Esophagus squamous epithelium (tissue), 5 donors: ENCODE measurements around the gene ZNF398. TPM values are rescaled to one million over a fixed set of nuclear protein-coding genes. Genes with fewer than 3 reads are reported as not detected.

Experiments used
- DNase-seq: peaks from one replicate; lab custom pipeline; 2025; lab: John Stamatoyannopoulos, UW
- H3K27ac ChIP-seq, 4 donors: fragments of 200-600 bp; sonication (generic); one replicate each; pipeline ENCODE4 v1.5.1; 2016 to 2019; ENCODE audit warnings: mild to moderate bottlenecking in 1 of 4
- H3K27me3 ChIP-seq, 4 donors: fragments of 200-600 bp; sonication (generic); 1 replicate in 3 of 4; 2 replicates in 1 of 4; pipeline versions ENCODE4 v1.5.1 to v1.6.0; 2017 to 2021; ENCODE audit warnings: antibody characterized with exemption in 1 of 4
- H3K36me3 ChIP-seq, 3 donors: fragments of 200-600 bp; sonication (generic); one replicate each; pipeline ENCODE4 v1.5.1; 2016 to 2019
- H3K4me1 ChIP-seq, 3 donors: fragments of 200-600 bp; sonication (generic); one replicate each; pipeline ENCODE4 v1.5.1; 2017 to 2019
- H3K4me3 ChIP-seq, 4 donors: fragments of 200-600 bp; sonication (generic); 1 replicate in 3 of 4; 2 replicates in 1 of 4; pipeline ENCODE4 v1.5.1; 2016 to 2019; ENCODE audit warnings: mild to moderate bottlenecking in 2 of 4, moderate library complexity in 1 of 4
- H3K9me3 ChIP-seq, 3 donors: fragments of 200-600 bp; sonication (generic); one replicate each; pipeline ENCODE4 v1.5.1; 2016 to 2019
- CTCF ChIP-seq, 6 experiments: fragments of 450-650 bp in 4 of 6; fragments of 200-600 bp in 2 of 6; sonication (generic) in 2 of 6; IDR thresholded peaks; one replicate each; pipeline ENCODE4 v1.5.1; 2016 to 2019; ENCODE audit warnings: antibody characterized with exemption in 6 of 6, mild to moderate bottlenecking in 4 of 6, moderate library complexity in 4 of 6
- POLR2A ChIP-seq, 4 donors: fragments of 450-650 bp; IDR thresholded peaks; one replicate each; pipeline ENCODE4 v1.6.1; 2017; ENCODE audit warnings: antibody characterized with exemption in 4 of 4, mild to moderate bottlenecking in 4 of 4, moderate library complexity in 3 of 4
- WGBS, 2 donors: methylation state at CpG; one replicate each; pipeline ENCODE4 v1.1.5; 2018; 5-methylcytosine and 5-hydroxymethylcytosine counted together
- intact Hi-C: fragments of 100-400 bp; cut with DNase I; formaldehyde crosslinking; loops from one replicate; pipeline ENCODE4 v1.15.0; 2022
- total RNA-seq, 4 donors: library from RNA; depleted of rRNA; stranded (reverse); fragments of >200 nt; gene quantifications; one replicate each; pipeline ENCODE4 v1.1.0, GENCODE V29; 2016
- donor health status: DM: yes; HTN: yes; CAD: no.

ZNF398 gene
- total RNA-seq, 4 donors from 2014 or later = 8.9 to 20.8 (median 12.6) TPM

GRCh38 chr7:149218469-149219420 lies 71.5 kb downstream of the ZNF398 start:
- WGBS, 2 donors = 79 to 87% methylated on average over 8 to 10 of the region's 10 CpGs
- intact Hi-C loops = no loop called here
- H3K36me3 ChIP-seq = peaks cover 11 to 100% (median 60%) of the 10 kb centered on the region in 3 donors

GRCh38 chr7:149220534-149220933 lies 73.3 kb downstream of the ZNF398 start:
- TF ChIP-seq POLR2A (IDR thresholded peaks at IDR 0.05) (no peak), CTCF (IDR thresholded peaks at IDR 0.05) (no peak)
- intact Hi-C loops = no loop called here

More at GRCh38 chr7:149218469-149219420, 71.5 kb downstream of the ZNF398 start:
- TF ChIP-seq POLR2A (IDR thresholded peaks at IDR 0.05) = no peak
- Histone ChIP-seq H3K27ac (no peak overlapping the region), H3K4me3 (no peak overlapping the region), H3K9me3 (no peaks in the 10 kb centered on the region), H3K27me3 (no peaks in the 10 kb centered on the region), H3K4me1 (no peaks in the 10 kb centered on the region)
- DNase-seq = no peak

GRCh38 chr7:149223176-149223575 lies 75.9 kb downstream of the ZNF398 start:
- no peaks in the 10 kb centered on the region for H3K4me1 ChIP-seq
- intact Hi-C loops = no loop called here
- no peak overlapping the region for H3K27ac ChIP-seq
- TF ChIP-seq CTCF (IDR thresholded peaks at IDR 0.05) = no peak
- TF ChIP-seq POLR2A (IDR thresholded peaks at IDR 0.05) = no peak
- no peak for DNase-seq
- H3K4me3 ChIP-seq = no peak overlapping the region
- peaks cover 7 to 83% (median 37%) of the 10 kb centered on the region in 3 donors for H3K36me3 ChIP-seq
- no peaks in the 10 kb centered on the region for H3K9me3 ChIP-seq
- 84 to 93% methylated on average over 4 to 7 of the region's 8 CpGs for WGBS, 2 donors
- no peaks in the 10 kb centered on the region for H3K27me3 ChIP-seq

More at GRCh38 chr7:149220534-149220933, 73.3 kb downstream of the ZNF398 start:
- Histone ChIP-seq H3K27ac (no peak overlapping the region), H3K9me3 (no peaks in the 10 kb centered on the region), H3K4me1 (no peaks in the 10 kb centered on the region), H3K27me3 (no peaks in the 10 kb centered on the region), H3K36me3 (peaks cover 15 to 100% (median 57%) of the 10 kb centered on the region in 3 donors), H3K4me3 (no peak overlapping the region)
- 54 to 71% methylated on average over 6 of the region's 6 CpGs for WGBS, 2 donors
- DNase-seq = no peak

- H3K4me1 ChIP-seq = no peaks in the 10 kb centered on the region
- no peak overlapping the region for H3K4me3 ChIP-seq
- H3K36me3 ChIP-seq = peaks cover 7 to 78% (median 33%) of the 10 kb centered on the region in 3 donors
- no CpG with 5 or more reads among the region's 39 CpGs for whole genome bisulfite sequencing, 2 donors
- TF ChIP-seq CTCF (IDR thresholded peaks at IDR 0.05) (no peak), POLR2A (IDR thresholded peaks at IDR 0.05) (no peak)
- no peaks in the 10 kb centered on the region for H3K27me3 ChIP-seq
- no peak for DNase-seq
- intact Hi-C loops = no loop called here
- no peaks in the 10 kb centered on the region for H3K9me3 ChIP-seq
- H3K27ac ChIP-seq = no peak overlapping the region
Observed at GRCh38 chr7:149223761-149224160, 76.5 kb downstream of the ZNF398 start.

GRCh38 chr7:149224352-149224751 lies 77.1 kb downstream of the ZNF398 start:
- TF ChIP-seq CTCF (IDR thresholded peaks at IDR 0.05) (no peak), POLR2A (IDR thresholded peaks at IDR 0.05) (no peak)
- H3K4me1 ChIP-seq = no peaks in the 10 kb centered on the region
- 95% methylated on average over 10 of the region's 37 CpGs; no CpG with 5 or more reads in 1 of the 2 donors for WGBS, 2 donors
- intact Hi-C loops = no loop called here
- H3K9me3 ChIP-seq = no peaks in the 10 kb centered on the region
- H3K27ac ChIP-seq = no peak overlapping the region
- H3K4me3 ChIP-seq = no peak overlapping the region
- H3K27me3 ChIP-seq = no peaks in the 10 kb centered on the region
- peaks cover 7 to 72% (median 27%) of the 10 kb centered on the region in 3 donors for H3K36me3 ChIP-seq
- DNase-seq = no peak
